ENCODE measurements around the gene USP35.

Gene USP35

GRCh38 chr11:78200061-78200460 is 11.3 kb downstream of the USP35 start:
- Histone ChIP-seq H2AFZ (ENCODE audit: low read depth, low read length, severe bottlenecking) (no peak overlapping the region), H3K9me3 (ENCODE audit: insufficient read depth, low read length) (no peaks in the 10 kb centered on the region), H3K4me3 (ENCODE audit: insufficient read depth, low read length, poor library complexity, severe bottlenecking) (no peak overlapping the region), H3K27ac (ENCODE audit: low read depth, low read length) (no peak overlapping the region), H3K9me2 (replicated peaks; ENCODE audit: insufficient read depth, low read length) (no peaks in the 10 kb centered on the region), H4K20me1 (ENCODE audit: low read depth, low read length) (no peaks in the 10 kb centered on the region), H3K36me3 (ENCODE audit: low read length) (no peaks in the 10 kb centered on the region), H3F3A (ENCODE audit: insufficient read depth) (no peaks in the 10 kb centered on the region), H3K27me3 (ENCODE audit: low read length) (no peaks in the 10 kb centered on the region), H3K4me2 (ENCODE audit: low read depth, low read length, poor library complexity, severe bottlenecking) (no peak overlapping the region), H3K79me2 (ENCODE audit: insufficient read depth, low read length) (no peaks in the 10 kb centered on the region), H3K9ac (ENCODE audit: low read length) (no peak overlapping the region)
- TF ChIP-seq CTCF (IDR thresholded peaks at IDR 0.05; ENCODE audit: insufficient read depth, low read length, poor library complexity, severe bottlenecking) (no peak), EZH2phosphoT487 (conservative IDR thresholded peaks at IDR 0.05; ENCODE audit: low read length) (no peak)

GRCh38 chr11:78200553-78200952 is 11.8 kb downstream of the USP35 start:
- no peaks in the 10 kb centered on the region for H3K9me3 ChIP-seq (ENCODE audit: insufficient read depth, low read length)
- no peak overlapping the region for H3K4me3 ChIP-seq (ENCODE audit: insufficient read depth, low read length, poor library complexity, severe bottlenecking)
- H3K9ac ChIP-seq (ENCODE audit: low read length), result no peak overlapping the region
- H3F3A ChIP-seq (ENCODE audit: insufficient read depth), result no peaks in the 10 kb centered on the region
- H4K20me1 ChIP-seq (ENCODE audit: low read depth, low read length), result no peaks in the 10 kb centered on the region
- TF ChIP-seq EZH2phosphoT487 (conservative IDR thresholded peaks at IDR 0.05; ENCODE audit: low read length), result no peak
- TF ChIP-seq CTCF (IDR thresholded peaks at IDR 0.05; ENCODE audit: insufficient read depth, low read length, poor library complexity, severe bottlenecking), result no peak
- no peaks in the 10 kb centered on the region for H3K36me3 ChIP-seq (ENCODE audit: low read length)
- no peak overlapping the region for H2AFZ ChIP-seq (ENCODE audit: low read depth, low read length, severe bottlenecking)
- no peaks in the 10 kb centered on the region for H3K9me2 ChIP-seq (replicated peaks; ENCODE audit: insufficient read depth, low read length)
- no peak overlapping the region for H3K27ac ChIP-seq (ENCODE audit: low read depth, low read length)
- no peaks in the 10 kb centered on the region for H3K79me2 ChIP-seq (ENCODE audit: insufficient read depth, low read length)
- no peaks in the 10 kb centered on the region for H3K27me3 ChIP-seq (ENCODE audit: low read length)
- no peak overlapping the region for H3K4me2 ChIP-seq (ENCODE audit: low read depth, low read length, poor library complexity, severe bottlenecking)

- Histone ChIP-seq H3K27ac (ENCODE audit: low read depth, low read length) (no peak overlapping the region), H3K4me3 (ENCODE audit: insufficient read depth, low read length, poor library complexity, severe bottlenecking) (no peak overlapping the region), H2AFZ (ENCODE audit: low read depth, low read length, severe bottlenecking) (no peak overlapping the region), H3F3A (ENCODE audit: insufficient read depth) (no peaks in the 10 kb centered on the region), H3K27me3 (ENCODE audit: low read length) (no peaks in the 10 kb centered on the region), H3K4me2 (ENCODE audit: low read depth, low read length, poor library complexity, severe bottlenecking) (no peak overlapping the region), H3K36me3 (ENCODE audit: low read length) (no peaks in the 10 kb centered on the region), H3K9me3 (ENCODE audit: insufficient read depth, low read length) (no peaks in the 10 kb centered on the region), H4K20me1 (ENCODE audit: low read depth, low read length) (no peaks in the 10 kb centered on the region), H3K9ac (ENCODE audit: low read length) (no peak overlapping the region), H3K79me2 (ENCODE audit: insufficient read depth, low read length) (no peaks in the 10 kb centered on the region), H3K9me2 (replicated peaks; ENCODE audit: insufficient read depth, low read length) (no peaks in the 10 kb centered on the region)
- TF ChIP-seq CTCF (IDR thresholded peaks at IDR 0.05; ENCODE audit: insufficient read depth, low read length, poor library complexity, severe bottlenecking), result no peak
- no peak for TF ChIP-seq EZH2phosphoT487 (conservative IDR thresholded peaks at IDR 0.05; ENCODE audit: low read length)
Observed at GRCh38 chr11:78201096-78201818, 12.5 kb downstream of the USP35 start.
